ENCODE measurements around the gene DKKL1. TPM values are rescaled to one million over a fixed set of nuclear protein-coding genes. Genes with fewer than 3 reads are reported as not detected.

Gene DKKL1
- total and polyA plus RNA-seq, 8 donors = 0.12 to 1.3 (median 0.46) TPM; not detected in 3

DNA sequence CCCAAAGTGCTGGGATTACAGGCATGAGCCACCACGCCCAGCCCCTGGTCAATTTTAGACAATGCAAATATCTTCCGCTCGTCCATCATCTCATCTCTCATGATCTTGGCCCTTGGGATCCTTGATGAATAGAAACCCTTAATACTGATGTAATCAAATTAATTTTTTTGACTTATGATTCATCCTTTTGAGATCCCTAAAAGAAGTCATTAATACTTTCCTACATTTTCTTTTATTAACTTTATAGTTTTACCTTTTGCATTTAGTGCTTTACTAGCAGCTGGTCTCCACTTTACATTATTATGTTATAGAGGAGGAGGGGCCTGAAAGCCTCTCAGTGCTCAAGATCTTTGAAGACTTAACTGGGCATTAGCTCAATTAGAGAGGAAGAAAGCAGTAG, 16.7 kb downstream of the DKKL1 start:
- FAIRE-seq = no peak
- WGBS, 2 donors = 89 to 95% methylated on average over 3 of the region's 3 CpGs
- no peak for DNase-seq
- Histone ChIP-seq H3K4me1 (no peaks in the 10 kb centered on the region), H3K36me3 (no peaks in the 10 kb centered on the region), H3K4me3 (no peak overlapping the region), H3K27ac (no peak overlapping the region), H3K27me3 (no peaks in the 10 kb centered on the region), H3K9me3 (no peaks in the 10 kb centered on the region)
- intact Hi-C loops (cut with DNase I) = no loop called here
- no peak for ATAC-seq
- TF ChIP-seq, protein P1, sequence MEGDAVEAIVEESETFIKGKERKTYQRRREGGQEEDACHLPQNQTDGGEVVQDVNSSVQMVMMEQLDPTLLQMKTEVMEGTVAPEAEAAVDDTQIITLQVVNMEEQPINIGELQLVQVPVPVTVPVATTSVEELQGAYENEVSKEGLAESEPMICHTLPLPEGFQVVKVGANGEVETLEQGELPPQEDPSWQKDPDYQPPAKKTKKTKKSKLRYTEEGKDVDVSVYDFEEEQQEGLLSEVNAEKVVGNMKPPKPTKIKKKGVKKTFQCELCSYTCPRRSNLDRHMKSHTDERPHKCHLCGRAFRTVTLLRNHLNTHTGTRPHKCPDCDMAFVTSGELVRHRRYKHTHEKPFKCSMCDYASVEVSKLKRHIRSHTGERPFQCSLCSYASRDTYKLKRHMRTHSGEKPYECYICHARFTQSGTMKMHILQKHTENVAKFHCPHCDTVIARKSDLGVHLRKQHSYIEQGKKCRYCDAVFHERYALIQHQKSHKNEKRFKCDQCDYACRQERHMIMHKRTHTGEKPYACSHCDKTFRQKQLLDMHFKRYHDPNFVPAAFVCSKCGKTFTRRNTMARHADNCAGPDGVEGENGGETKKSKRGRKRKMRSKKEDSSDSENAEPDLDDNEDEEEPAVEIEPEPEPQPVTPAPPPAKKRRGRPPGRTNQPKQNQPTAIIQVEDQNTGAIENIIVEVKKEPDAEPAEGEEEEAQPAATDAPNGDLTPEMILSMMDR (IDR thresholded peaks at IDR 0.05) = no peak

DNA sequence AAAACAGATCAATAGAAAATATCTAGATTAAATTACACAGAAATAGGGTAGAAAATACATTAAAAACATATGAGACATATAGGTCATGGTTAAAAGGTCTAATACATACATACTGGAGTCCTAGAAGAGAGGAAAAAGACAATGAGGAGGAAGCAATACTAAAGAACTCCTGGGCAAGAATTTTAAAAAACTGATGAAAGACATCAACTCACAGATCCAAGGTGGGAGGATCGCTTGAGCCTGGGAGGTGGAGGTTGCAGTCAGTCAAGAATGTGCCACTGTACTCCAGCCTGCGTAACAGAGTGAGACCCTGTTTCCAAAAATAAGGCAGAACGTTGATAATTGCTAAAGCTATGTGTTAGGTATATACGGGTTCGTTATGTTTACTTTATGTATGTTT, 19.0 kb downstream of the DKKL1 start:
- TF ChIP-seq, protein P1 (IDR thresholded peaks at IDR 0.05) = no peak
- no peaks in the 10 kb centered on the region for H3K4me1 ChIP-seq
- H3K4me3 ChIP-seq = no peak overlapping the region
- ATAC-seq (no peak), DNase-seq (no peak), FAIRE-seq (no peak)
- 90 to 93% methylated on average over 5 of the region's 5 CpGs for WGBS, 2 donors
- intact Hi-C loops (cut with DNase I) = no loop called here
- no peaks in the 10 kb centered on the region for H3K36me3 ChIP-seq
- no peaks in the 10 kb centered on the region for H3K27me3 ChIP-seq
- no peaks in the 10 kb centered on the region for H3K9me3 ChIP-seq
- no peak overlapping the region for H3K27ac ChIP-seq

DNA sequence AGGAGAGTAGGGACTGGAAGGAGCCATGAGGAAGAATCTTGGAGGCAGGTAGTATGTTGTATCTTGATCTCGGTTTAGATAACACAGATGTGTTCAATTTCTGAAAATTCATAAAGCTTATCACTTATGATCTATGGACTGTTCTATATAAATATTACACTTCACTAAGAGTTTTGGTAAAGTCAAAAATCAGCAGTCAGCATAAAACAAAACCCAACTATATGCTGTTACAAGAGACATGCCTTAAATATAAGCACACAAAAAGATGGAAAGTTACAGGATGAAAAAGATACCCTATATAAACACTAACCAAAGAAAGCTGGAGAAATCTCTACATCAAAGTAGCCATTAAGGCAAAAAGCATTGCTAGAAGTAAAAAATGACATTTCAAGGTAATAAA, 19.9 kb downstream of the DKKL1 start:
- no peak overlapping the region for H3K4me3 ChIP-seq
- WGBS, 2 donors = 38 to 58% methylated on average over 1 of the region's 1 CpG
- DNase-seq = no peak
- TF ChIP-seq, protein P1 (IDR thresholded peaks at IDR 0.05) = no peak
- H3K36me3 ChIP-seq = no peaks in the 10 kb centered on the region
- H3K27me3 ChIP-seq = no peaks in the 10 kb centered on the region
- no peak for ATAC-seq
- H3K4me1 ChIP-seq = no peaks in the 10 kb centered on the region
- intact Hi-C loops (cut with DNase I) = no loop called here
- no peak for FAIRE-seq
- H3K27ac ChIP-seq = no peak overlapping the region
- no peaks in the 10 kb centered on the region for H3K9me3 ChIP-seq

DNA sequence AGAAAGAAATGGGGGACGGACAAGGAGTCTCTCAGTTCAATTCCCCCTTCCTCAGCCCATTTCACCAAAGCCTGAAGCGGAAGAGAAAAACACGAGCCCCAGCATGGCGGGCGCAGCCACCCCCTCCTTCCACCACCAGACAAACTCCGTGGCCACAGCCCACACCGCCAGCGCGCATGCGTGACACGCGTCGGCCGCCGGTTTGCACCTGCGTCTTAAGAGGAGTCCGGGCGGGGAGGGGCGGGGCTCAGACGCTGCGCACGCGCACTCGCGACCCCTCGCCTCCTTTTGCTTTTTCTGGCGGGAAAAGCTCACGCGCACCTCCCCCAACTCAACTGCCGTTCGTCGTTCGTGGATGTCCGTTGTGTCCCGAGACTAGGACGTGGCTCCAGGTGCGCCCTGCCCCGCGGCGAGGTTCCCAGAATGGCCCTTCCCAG, 24.3 kb downstream of the DKKL1 start, which contains the start of gene KASH5:
KASH5 (plus strand) TSS at position 314 of the 437 bp plus-strand sequence. CDS start 2,635 bp downstream, outside the sequence.
- Histone ChIP-seq H3K4me1 (peaks cover 3 to 5% (median 5%) of the 10 kb centered on the region in 3 donors), H3K4me3 (peak within 1 kb of the TSS in 2 of 4 donors; percentile 22), H3K27ac (no peak within 1 kb of the TSS), H3K27me3 (no peaks in the 10 kb centered on the region), H3K36me3 (no peaks in the 10 kb centered on the region), H3K9me3 (no peaks in the 10 kb centered on the region)
- peak; percentile 81 to 98 (median 90) for DNase-seq
- TF ChIP-seq, protein P1 (IDR thresholded peaks at IDR 0.05) = no peak
- ATAC-seq = peak; percentile 42 to 71 (median 53)
- intact Hi-C loops (cut with DNase I) = no loop called here
- WGBS, 2 donors = 45 to 46% methylated on average over 39 to 40 of the region's 40 CpGs
- FAIRE-seq = no peak

DNA sequence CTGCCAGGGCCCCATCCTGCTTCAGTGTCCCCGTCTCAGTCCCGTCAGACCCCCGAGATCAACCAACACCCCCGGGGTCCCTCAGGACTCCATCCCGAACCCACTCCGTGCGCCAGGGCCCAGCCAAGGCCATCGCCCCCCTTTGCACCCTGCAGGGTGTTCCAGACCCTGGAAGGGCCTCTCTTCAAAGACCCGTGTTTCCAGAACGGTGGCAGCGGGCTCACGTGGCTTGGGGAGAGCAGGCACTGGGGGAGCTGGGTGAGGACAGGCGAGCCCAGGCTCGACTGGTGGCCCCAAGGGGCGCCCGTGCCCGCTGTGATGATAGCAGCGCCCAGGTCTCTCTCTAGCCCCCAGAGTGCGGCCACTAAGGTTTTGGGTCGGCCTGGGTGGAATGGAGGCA, 25.7 kb downstream of the DKKL1 start:
- Histone ChIP-seq H3K27ac (peak overlapping the region in 1 of 4 donors; percentile 80), H3K4me3 (no peak overlapping the region), H3K4me1 (peaks cover 3 to 5% (median 5%) of the 10 kb centered on the region in 3 donors), H3K36me3 (no peaks in the 10 kb centered on the region), H3K9me3 (no peaks in the 10 kb centered on the region), H3K27me3 (no peaks in the 10 kb centered on the region)
- ATAC-seq (no peak), DNase-seq (peak in 2 of 6 donors; percentile 28 to 47), FAIRE-seq (no peak)
- TF ChIP-seq, protein P1 (IDR thresholded peaks at IDR 0.05) = no peak
- intact Hi-C loops (cut with DNase I) = no loop called here
- 89 to 97% methylated on average over 20 of the region's 20 CpGs for WGBS, 2 donors

All from pancreas (tissue), 10 donors.